Glomerular visceral epithelial cell (primary cell): Measurements from ENCODE around the gene HES7.

Experiments used
- DNase-seq: peaks from one replicate; pipeline ENCODE4 v3.0.0-alpha.2; 2016; ENCODE audit errors: extremely low spot score

HES7 gene

DNA sequence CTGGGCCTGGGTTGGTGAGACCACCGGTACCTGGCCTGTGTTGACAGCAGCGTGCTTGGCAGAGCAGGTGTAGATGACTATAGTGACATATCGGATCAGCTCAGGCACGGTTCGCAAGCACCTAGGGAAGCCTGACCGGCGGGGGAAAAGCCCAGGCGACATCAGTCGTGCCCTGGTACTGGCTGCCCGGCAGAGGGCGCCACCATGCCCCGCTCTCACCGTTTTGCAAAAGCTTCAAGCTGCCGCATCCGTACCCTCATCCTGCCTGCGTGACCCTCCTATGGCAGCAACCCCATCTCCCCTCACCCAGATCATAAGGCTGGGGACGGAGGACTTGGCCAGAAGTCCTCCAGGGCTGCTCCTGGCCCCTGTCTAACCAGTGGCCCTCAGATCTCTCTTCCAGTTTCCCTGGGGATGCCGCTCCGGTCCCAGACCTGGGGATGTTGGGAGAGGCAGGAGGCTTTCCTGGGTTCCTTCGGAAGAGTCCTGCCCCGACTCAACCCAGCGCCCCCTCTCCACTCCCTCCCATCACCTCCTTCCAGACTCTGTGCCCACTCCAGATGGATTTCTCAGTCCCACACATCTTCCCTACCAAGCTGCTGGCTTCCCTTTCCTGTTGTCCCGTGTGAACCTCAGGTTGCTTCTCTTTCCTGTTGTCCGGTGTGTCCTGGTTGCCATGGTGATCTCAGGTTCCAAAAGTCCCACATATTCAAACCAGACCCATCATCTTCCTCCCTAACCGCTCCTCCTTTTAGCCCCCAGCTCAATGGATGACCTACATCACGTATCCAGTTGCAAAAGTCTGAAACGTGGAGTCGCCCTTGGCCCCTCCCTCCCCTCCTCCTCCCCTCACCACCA is 50.0 kb downstream of the HES7 start:
- DNase-seq = peak; percentile 68

DNA sequence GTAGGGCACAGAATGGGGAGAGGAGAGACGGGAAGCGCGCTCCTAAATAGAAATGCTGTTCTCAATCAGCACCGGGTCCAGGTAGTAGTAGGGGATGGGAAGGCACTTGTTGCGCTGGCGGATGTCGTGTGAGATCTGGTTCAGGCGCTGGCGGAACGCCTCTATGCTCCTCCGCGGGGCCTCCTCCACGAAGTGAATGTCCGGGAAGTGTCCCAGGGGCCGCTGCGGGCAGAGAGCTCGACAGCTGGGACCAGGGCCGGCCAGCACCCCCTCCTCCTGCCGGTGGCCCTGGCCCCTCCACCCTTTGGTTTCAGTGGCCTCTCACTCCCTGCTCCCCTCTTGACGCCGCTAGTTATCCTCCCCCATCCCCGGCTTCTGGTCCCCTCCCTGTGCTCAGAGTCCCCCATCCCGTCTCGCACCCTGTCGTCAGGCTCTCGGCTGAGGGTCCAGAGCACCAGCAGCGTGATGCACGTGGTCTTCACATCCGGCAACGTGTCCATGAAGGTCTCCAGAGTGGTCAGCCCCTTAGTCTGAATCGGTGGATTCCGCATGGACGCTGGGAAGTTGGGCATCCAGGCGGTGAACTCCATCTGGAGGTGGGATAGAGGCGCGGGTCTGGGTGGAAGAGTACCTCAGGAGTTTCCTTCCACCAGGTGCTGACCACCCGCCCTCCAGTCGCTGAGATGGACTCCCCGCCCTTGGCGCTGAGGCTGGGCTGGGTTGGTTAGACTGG is 51.0 kb downstream of the HES7 start:
- no peak for DNase-seq

DNA sequence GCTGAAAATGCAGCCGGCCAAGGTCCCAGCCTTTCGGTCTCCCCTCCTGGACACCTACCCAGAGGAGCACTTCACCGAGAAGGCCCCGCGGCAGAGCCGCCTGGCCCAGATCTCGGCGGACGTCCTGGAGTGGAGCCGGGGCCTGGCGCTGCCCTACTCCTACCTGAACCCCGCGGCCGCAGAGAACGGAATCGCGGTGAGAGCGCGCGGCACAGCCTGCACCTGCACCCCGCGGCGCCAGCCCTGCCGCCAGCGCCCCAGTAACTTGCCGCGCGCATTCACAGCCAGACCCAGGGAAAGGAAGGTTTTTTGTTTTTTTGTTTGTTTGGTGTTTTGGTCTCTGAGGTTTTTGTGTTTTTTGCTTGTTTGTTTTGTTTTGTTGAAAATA is 51.6 kb downstream of the HES7 start:
- DNase-seq = no peak

DNA sequence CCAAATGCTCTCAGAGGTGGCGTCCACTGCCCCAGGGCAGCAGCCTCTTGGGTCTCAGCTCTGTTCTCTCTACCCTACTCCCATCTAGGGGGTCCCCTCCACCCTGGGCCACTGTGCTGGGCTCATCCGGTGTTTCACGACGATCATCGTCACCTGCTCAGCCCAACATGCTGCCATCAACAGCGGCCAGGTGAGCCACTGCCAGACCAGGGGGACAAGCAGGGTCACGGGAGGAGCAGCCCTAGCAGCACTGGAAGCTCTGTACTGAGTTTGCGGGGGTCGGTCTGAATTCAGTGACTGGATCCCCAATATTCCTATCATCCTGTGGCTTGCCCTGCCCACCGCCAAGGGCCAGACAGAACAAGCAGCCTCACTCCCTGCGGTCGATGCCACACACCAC is 52.4 kb downstream of the HES7 start:
- no peak for DNase-seq
